GM23338 (cell line): ENCODE measurements around the gene GLB1L3. TPM values are rescaled to one million over a fixed set of nuclear protein-coding genes. Genes with fewer than 3 reads are reported as not detected.

Experiments
- ATAC-seq: fragments of 200-7000 bp; cut with Tn5 transposase; 3 replicates; pipeline ENCODE4 v1.9.1; 2020
- DNase-seq: peaks from one replicate; pipeline ENCODE4 v3.0.0-alpha.2; 2015; ENCODE audit warnings: low spot score
- H2AFZ ChIP-seq: fragments of 200-600 bp; sonication (generic); 2 replicates; pipeline ENCODE4 v1.8.0; 2016; ENCODE audit warnings: antibody characterized with exemption, mild to moderate bottlenecking, moderate library complexity
- H3F3A ChIP-seq: fragments of 200-600 bp; sonication (generic); replicated peaks from 2 replicates; pipeline ENCODE4 v1.8.0; 2017; ENCODE audit warnings: antibody characterized with exemption, mixed run types, low read depth
- H3K27ac ChIP-seq: fragments of 200-600 bp; sonication (generic); 2 replicates; pipeline ENCODE4 v1.6.1; 2016; ENCODE audit warnings: low read depth
- H3K27me3 ChIP-seq: fragments of 200-600 bp; sonication (generic); 2 replicates; pipeline ENCODE4 v1.8.0; 2016; ENCODE audit warnings: mild to moderate bottlenecking, mixed run types, moderate library complexity; ENCODE audit not compliant: insufficient read depth
- H3K36me3 ChIP-seq: fragments of 200-600 bp; sonication (generic); 2 replicates; pipeline ENCODE4 v1.8.0; 2016; ENCODE audit warnings: mild to moderate bottlenecking; ENCODE audit not compliant: insufficient read depth
- H3K4me1 ChIP-seq: fragments of 200-600 bp; sonication (generic); 2 replicates; pipeline ENCODE4 v1.8.0; 2016; ENCODE audit warnings: mild to moderate bottlenecking, moderate library complexity; ENCODE audit not compliant: insufficient read depth
- H3K4me2 ChIP-seq: fragments of 200-600 bp; sonication (generic); 2 replicates; pipeline ENCODE4 v1.7.1; 2017; ENCODE audit warnings: mixed run types
- H3K4me3 ChIP-seq: fragments of 200-600 bp; sonication (generic); 2 replicates; pipeline ENCODE4 v1.6.1; 2016; ENCODE audit warnings: mixed run types
- H3K79me2 ChIP-seq: fragments of 200-600 bp; sonication (generic); replicated peaks from 2 replicates; pipeline ENCODE4 v1.8.0; 2017; ENCODE audit warnings: mild to moderate bottlenecking; ENCODE audit not compliant: insufficient read depth
- H3K9me2 ChIP-seq: fragments of 200-600 bp; sonication (generic); 2 replicates; pipeline ENCODE4 v1.8.0; 2017; ENCODE audit not compliant: insufficient read depth
- H4K20me1 ChIP-seq: fragments of 200-600 bp; sonication (generic); replicated peaks from 2 replicates; pipeline ENCODE4 v1.8.0; 2017; ENCODE audit warnings: mild to moderate bottlenecking; ENCODE audit not compliant: insufficient read depth
- H3K27ac Mint-ChIP-seq: 2 replicates; pipeline ENCODE4 v1.8.0; 2020; ENCODE audit warnings: inconsistent platforms, mild to moderate bottlenecking, moderate library complexity, mixed read lengths
- H3K27me3 Mint-ChIP-seq: 3 replicates; pipeline ENCODE4 v1.8.0; 2022; ENCODE audit warnings: low read depth, mild to moderate bottlenecking, moderate library complexity, mixed read lengths, inconsistent platforms; ENCODE audit not compliant: insufficient read depth, poor library complexity
- H3K36me3 Mint-ChIP-seq: 3 replicates; pipeline ENCODE4 v1.8.0; 2021; ENCODE audit warnings: low read depth, mild to moderate bottlenecking, inconsistent platforms, moderate library complexity, mixed read lengths
- H3K4me1 Mint-ChIP-seq: 3 replicates; pipeline ENCODE4 v1.8.0; 2020; ENCODE audit warnings: mild to moderate bottlenecking, inconsistent platforms, mixed read lengths
- H3K4me3 Mint-ChIP-seq: 3 replicates; pipeline ENCODE4 v1.8.0; 2021; ENCODE audit warnings: moderate library complexity, mild to moderate bottlenecking, inconsistent platforms, mixed read lengths
- H3K9me3 Mint-ChIP-seq: 3 replicates; pipeline ENCODE4 v1.8.0; 2020; ENCODE audit warnings: moderate library complexity, mild to moderate bottlenecking, inconsistent platforms, mixed read lengths
- CREB1 ChIP-seq: fragments of 250-450 bp; sonication (Bioruptor Pico); IDR thresholded peaks from 2 replicates; pipeline ENCODE4 v1.5.0; 2020; ENCODE audit warnings: low read depth, mild to moderate bottlenecking, moderate library complexity
- CTCF ChIP-seq, 2 experiments: fragments of 200-600 bp in 1 of 2; sonication (generic) in 1 of 2; conservative IDR thresholded peaks; 2 replicates each; pipeline versions ENCODE4 v1.5.1 to v1.6.1; 2016 to 2017; ENCODE audit warnings: antibody characterized with exemption in 2 of 2, low read depth in 2 of 2, mild to moderate bottlenecking in 2 of 2, moderate library complexity in 1 of 2
- EZH2phosphoT487 ChIP-seq: fragments of 200-600 bp; sonication (generic); IDR thresholded peaks from one replicate; pipeline ENCODE4 v1.8.1; 2018; ENCODE audit warnings: antibody characterized with exemption; ENCODE audit not compliant: unreplicated experiment
- POLR2AphosphoS5 ChIP-seq: IDR thresholded peaks from 2 replicates; pipeline ENCODE4 v1.6.1; 2016; ENCODE audit warnings: antibody characterized with exemption, low read depth
- STAT1 ChIP-seq: IDR thresholded peaks from one replicate; pipeline ENCODE4 v1.6.1; 2016; ENCODE audit warnings: antibody characterized with exemption; ENCODE audit not compliant: unreplicated experiment
- ZNF331 ChIP-seq: fragments of 250-450 bp; sonication (Bioruptor Pico); IDR thresholded peaks from 2 replicates; pipeline ENCODE4 v1.5.0; 2020; ENCODE audit warnings: low read depth, mild to moderate bottlenecking, moderate library complexity
- ZNF462 ChIP-seq: fragments of 250-450 bp; sonication (Bioruptor Pico); IDR thresholded peaks from 2 replicates; pipeline ENCODE4 v1.5.0; 2020; ENCODE audit warnings: mild to moderate bottlenecking, moderate library complexity
- polyA plus RNA-seq: library from polyadenylated mRNA; unstranded; fragments of >200 nt; fragmentation: Nextera tagmentation; extraction: Ambion mirVana; gene quantifications from 2 replicates; pipeline ENCODE4 v1.2.1, GENCODE V29; 2016
- total RNA-seq: library from RNA; depleted of rRNA; stranded (reverse); fragments of >200 nt; shearing (Covaris generic); gene quantifications from 2 replicates; pipeline ENCODE4 v1.2.3, GENCODE V29; 2014

Gene GLB1L3
- total and polyA plus RNA-seq, 2 experiments from 2014 or later: 28.8 to 33.1 TPM

- Histone ChIP-seq H3K79me2 (peaks cover 12% of the 10 kb centered on the region; the same call in 1 of the 2 replicates), H3K27me3 (no peaks in the 10 kb centered on the region), H3K4me1 (no peaks in the 10 kb centered on the region), H4K20me1 (peaks cover 3% of the 10 kb centered on the region; the same call in 1 of the 2 replicates), H3K4me2 (no peak overlapping the region), H3F3A (no peaks in the 10 kb centered on the region), H3K36me3 (no peaks in the 10 kb centered on the region), H3K4me3 (no peak overlapping the region), H3K9me2 (no peaks in the 10 kb centered on the region), H2AFZ (no peak overlapping the region), H3K27ac (no peak overlapping the region)
- Mint-ChIP-seq H3K27ac (no peak overlapping the region), H3K36me3 (peaks cover 3% of the 10 kb centered on the region; the same call in 2 of the 3 replicates), H3K9me3 (no peaks in the 10 kb centered on the region), H3K4me1 (peaks cover 8% of the 10 kb centered on the region), H3K4me3 (no peak overlapping the region), H3K27me3 (peaks cover 4% of the 10 kb centered on the region)
- TF ChIP-seq CTCF (conservative IDR thresholded peaks at IDR 0.05; ENCODE audit: low read depth in 2 of 2): no peak
- TF ChIP-seq ZNF331 (CRISPR knock-in tag): no peak
- TF ChIP-seq EZH2phosphoT487: no peak
- TF ChIP-seq CREB1 (CRISPR knock-in tag): no peak
- no peak for TF ChIP-seq STAT1
- no peak for TF ChIP-seq POLR2AphosphoS5
- DNase-seq: no peak
- no peak for ATAC-seq
These were observed 42.4 kb upstream of the GLB1L3 start for GRCh38 chr11:134233729-134234179.

GRCh38 chr11:134235399-134235798 lies 40.8 kb upstream of the GLB1L3 start:
- Histone ChIP-seq H3K27me3 (no peaks in the 10 kb centered on the region), H3K4me1 (no peaks in the 10 kb centered on the region), H3K4me2 (no peak overlapping the region), H3K36me3 (no peaks in the 10 kb centered on the region), H3F3A (no peaks in the 10 kb centered on the region), H3K4me3 (no peak overlapping the region), H3K79me2 (0 out of 2 replicates have a peak, but pooled peaks cover 6% of the 10 kb centered on the region), H3K27ac (no peak overlapping the region), H3K9me2 (no peaks in the 10 kb centered on the region), H4K20me1 (0 out of 2 replicates have a peak, but pooled peaks cover 3% of the 10 kb centered on the region), H2AFZ (no peak overlapping the region)
- TF ChIP-seq ZNF462 (no peak), CTCF (conservative IDR thresholded peaks at IDR 0.05; ENCODE audit: low read depth in 2 of 2) (no peak), CREB1 (CRISPR knock-in tag) (no peak)
- H3K4me1 Mint-ChIP-seq: no peaks in the 10 kb centered on the region; the same call in 2 of the 3 replicates
- peaks cover 4% of the 10 kb centered on the region for H3K27me3 Mint-ChIP-seq
- DNase-seq: no peak
- ATAC-seq: no peak
- no peak overlapping the region for H3K4me3 Mint-ChIP-seq
- H3K9me3 Mint-ChIP-seq: no peaks in the 10 kb centered on the region
- H3K36me3 Mint-ChIP-seq: peaks cover 3% of the 10 kb centered on the region; the same call in 2 of the 3 replicates
- H3K27ac Mint-ChIP-seq: no peak overlapping the region
